Cerebellar nuclear complex (tissue), 1 donor: ENCODE results near the gene PRR5L.

Experiments used
- DNase-seq, 2 experiments: peaks; one replicate each; lab custom pipeline; 2025; lab: John Stamatoyannopoulos, UW

Gene PRR5L

DNA sequence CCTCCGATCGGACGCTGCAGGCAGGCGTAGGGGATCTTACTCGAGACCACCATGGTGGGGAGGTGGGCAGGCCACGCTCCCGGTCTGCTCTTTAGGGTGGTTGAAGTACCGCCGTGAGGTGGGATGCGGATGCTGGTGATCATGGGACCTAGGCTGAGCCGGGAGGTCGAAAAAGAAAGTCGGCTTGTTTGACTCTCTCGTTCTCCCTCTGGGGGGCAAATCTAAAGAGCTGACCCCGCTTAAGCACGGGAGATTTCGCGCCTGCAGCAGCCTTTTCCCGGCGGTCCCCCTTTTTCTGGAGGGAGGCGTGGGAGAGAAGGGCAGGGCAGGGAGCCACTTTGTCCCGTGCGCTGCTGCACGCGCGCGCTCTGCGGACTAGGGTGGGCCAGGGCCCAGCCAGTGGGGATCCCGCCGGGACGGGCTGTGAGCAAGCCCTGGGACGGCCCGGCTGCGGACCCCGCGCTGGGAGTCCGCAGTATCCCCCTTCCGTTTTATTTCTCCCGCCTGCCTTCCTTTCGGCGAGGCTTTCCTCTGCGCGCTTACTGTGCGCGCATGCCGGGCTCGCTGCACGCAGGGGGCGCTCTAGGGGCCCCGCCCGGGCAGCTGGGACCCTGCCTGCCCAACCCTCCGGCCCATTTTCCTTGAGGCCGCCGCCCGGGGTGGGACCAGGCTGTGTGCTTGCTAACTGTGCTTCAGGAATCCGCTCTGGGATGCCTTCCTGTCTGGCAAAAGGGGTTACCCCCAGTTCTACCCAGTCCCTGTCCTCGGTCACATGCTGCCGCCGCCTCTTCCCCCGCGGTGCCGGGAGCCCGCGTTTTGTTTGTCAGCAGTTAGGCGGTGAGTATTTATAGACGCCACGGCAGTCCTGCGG, 81.0 kb downstream of the PRR5L start:
- DNase-seq, result no peak

DNA sequence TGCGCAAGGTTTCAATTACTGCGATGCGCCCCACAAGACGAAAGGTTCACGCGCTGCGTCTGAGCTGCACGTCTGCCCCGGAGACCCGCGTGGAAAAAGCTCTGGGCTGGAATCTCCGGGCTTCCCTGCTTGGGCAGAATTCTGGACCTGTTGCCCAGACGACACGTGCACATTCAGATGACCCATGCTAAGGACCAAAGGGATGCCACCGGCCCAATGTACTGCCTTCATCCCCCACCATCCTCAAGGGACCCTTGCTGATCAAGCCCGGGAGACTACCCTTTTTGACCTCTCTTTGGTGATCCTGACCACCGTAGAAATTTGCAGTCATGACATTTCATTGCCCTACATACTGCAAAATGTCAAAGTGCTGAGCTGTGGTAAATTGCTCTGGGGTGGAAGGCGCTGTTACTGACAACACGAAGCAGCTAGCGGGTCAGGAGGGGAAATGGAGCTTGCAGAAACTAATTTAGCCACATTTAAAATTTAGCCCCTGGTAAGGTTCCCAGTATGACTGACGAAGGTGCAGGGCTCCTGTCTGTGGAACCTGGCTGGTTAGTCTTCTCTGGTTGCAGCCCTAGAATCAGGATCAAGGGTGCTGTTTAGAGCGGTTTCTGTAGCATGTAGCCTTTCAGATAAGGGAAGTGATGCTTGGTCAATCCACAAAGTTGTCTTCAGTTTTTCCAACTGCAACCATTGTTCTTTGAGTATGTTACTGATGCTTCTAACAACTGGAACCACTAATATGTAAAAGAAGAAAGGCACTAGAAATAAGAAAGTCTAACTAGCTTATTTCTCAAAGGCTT, 81.9 kb downstream of the PRR5L start:
- no peak for DNase-seq

DNA sequence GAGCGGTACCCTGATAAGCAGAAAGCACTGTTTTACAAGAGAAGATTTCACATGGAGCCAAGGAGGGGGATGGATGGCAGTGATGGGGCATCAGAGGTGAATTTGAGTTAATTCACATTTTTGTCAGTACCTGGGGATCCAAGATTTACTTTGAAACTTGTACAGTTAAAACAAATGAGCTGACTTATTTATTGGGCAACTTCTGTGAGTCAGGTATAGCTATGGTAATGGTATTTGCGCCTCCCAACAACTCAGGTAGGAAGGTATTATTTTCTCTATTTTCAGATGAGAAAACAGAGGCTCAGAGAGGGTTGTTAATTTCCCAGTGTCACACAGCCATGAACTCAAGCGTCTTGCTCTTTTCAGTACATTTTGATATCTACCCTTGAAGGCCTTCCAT, 83.6 kb downstream of the PRR5L start:
- DNase-seq, result no peak

DNA sequence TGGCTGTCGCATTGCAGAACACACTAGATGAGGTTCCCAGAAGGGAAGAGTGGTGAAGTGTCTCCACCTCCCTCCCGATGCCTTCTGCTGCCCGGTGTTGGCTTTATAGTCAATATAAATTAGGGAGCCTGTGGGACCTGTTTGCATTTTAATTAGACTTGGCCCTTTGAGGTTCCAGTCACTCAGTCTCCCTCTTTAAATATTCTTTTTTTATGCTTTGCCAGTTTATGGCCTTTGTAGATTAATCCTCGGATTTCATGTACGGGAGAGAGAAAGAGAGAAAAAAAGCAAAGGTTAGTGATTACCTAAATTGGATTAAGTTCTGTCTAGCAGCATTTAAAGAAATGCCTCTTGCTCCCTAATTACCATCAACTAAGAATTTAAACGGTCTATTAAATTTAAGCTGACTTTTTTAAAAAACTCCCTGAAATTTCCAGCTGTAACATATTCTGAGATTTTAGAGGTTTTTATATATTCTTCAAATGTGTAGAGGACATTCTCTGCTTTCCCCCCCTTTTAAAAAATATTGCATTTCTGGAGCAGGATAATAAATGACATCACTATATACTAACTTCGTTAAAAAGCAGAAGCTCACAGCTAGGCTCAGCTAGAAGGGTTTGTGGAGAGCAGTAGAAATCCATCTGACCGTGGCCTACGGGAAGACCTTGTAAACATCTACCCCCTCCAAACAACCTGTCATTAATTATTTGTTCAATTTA, 84.4 kb downstream of the PRR5L start:
- DNase-seq, result no peak

- DNase-seq, result no peak
Observed at GRCh38 chr11:36381015-36381360, 84.9 kb downstream of the PRR5L start.

DNA sequence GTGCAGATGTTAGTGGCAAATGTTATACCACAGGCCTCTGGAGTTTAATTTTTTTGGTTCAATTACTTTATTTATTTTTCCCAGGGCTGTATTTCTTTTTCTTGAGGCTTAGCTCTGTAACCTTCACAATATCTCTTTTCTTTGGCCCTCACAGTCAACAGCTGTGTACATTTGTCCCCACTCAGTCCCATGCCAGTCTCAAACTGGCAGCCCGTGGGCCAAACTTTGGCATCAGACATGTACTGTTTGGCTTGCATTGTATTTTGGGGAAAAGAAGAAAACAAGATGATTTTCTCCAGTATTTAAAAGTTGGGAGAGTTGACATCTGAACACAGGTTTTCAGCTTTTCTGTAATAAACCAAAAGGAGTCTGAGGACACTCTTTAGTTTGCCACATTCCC, 87.1 kb downstream of the PRR5L start:
- DNase-seq, result no peak

- no peak for DNase-seq
Observed at GRCh38 chr11:36385121-36385970, 89.3 kb downstream of the PRR5L start.

- no peak for DNase-seq
Observed at GRCh38 chr11:36386411-36386810, 90.3 kb downstream of the PRR5L start.

DNA sequence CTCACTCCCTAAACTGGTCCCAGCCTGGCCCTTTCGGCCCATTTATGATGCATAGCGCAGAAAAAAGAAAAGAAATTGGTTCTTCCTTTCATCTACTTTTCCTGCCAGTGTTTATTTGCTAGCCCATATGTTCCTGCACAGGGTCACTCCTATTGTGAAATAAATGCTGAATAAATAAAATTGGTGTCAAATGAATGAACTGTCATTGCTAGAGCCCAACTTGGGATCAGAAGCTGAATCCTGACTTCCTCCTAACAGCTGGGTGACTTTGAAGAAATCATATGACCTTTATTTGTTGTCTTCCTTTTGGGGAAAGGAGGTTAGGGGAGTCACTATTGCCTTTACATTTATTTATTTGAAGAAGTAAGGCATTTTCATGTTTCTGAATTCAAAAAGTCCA, 92.0 kb downstream of the PRR5L start:
- DNase-seq, result no peak

DNA sequence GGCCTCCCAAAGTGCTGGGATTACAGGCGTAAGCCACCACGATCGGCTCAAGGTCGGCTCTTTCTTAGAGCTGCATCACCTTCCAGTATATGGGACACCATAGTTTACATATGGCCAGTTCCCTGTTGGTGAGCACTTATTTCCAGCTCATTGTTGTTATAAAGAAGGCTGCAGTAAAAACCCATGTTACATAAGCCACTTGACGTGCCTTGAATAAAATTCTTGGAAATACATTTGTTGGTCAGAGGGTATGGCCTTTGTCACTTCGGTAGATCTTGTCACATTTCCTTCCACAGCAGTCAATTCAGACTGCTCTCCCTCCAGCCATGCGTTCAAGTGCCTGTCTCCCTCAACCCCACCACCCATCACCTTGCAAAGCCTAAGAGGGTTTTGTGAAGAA, 92.9 kb downstream of the PRR5L start:
- DNase-seq, result no peak

GRCh38 chr11:36389811-36390210, 93.7 kb downstream of the PRR5L start:
- DNase-seq, result no peak

- DNase-seq, result no peak
Observed at GRCh38 chr11:36390963-36391471, 94.9 kb downstream of the PRR5L start.

DNA sequence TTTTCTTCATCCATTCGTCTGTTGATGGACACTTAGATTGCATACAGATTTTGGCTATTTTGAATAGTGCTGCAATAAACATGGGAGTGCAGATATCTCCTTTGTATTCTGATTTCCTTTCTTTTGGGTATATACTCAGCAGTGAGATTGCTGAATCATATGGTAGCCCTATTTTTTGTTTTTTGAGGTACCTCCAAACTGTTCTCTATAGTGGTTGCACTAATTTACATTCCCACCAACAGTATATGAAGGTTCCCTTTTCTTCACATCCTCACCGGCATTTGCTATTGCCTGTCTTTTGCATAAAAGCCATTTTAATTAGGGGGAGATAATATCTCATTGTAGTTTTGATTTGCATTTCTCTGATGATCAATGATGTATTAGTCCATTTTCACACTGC, 96.1 kb downstream of the PRR5L start:
- no peak for DNase-seq

DNA sequence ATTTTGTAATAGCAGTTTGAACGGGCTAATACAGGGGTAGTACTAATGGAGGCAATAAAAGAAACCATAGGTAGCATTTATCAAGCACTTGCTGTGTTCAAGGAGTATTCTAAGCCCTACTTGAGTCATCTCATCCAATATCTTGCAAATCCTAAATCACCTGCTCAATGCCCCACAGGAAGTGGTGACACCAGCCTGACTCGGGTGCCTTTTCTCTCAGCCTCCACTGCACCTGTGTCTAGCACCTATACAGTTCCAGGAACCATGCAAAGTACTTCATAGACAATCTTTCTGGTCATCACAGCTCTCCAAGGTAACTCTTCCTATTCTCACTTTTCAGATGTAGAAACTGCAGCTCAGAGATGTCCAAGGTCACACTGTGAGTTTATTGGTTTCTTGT, 98.0 kb downstream of the PRR5L start:
- DNase-seq, result no peak

DNA sequence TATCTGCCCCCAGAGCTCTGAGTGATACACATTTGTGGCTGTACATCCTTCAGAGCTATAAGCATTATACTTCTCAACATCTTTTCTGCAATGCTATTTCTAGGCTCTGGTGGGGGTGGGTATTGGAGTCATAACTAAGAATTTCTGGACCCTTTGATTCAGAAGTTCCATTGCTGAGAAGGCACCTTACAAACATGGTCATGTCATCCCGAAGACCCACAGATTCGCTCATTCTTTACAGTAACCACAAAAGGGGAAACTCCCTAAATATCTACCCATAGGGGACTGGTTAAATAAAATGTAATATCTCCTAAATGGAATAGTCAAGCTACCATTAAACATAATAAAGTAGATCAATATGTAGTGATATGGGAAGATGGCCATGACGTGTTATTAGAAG, 98.8 kb downstream of the PRR5L start:
- DNase-seq, result no peak

DNA sequence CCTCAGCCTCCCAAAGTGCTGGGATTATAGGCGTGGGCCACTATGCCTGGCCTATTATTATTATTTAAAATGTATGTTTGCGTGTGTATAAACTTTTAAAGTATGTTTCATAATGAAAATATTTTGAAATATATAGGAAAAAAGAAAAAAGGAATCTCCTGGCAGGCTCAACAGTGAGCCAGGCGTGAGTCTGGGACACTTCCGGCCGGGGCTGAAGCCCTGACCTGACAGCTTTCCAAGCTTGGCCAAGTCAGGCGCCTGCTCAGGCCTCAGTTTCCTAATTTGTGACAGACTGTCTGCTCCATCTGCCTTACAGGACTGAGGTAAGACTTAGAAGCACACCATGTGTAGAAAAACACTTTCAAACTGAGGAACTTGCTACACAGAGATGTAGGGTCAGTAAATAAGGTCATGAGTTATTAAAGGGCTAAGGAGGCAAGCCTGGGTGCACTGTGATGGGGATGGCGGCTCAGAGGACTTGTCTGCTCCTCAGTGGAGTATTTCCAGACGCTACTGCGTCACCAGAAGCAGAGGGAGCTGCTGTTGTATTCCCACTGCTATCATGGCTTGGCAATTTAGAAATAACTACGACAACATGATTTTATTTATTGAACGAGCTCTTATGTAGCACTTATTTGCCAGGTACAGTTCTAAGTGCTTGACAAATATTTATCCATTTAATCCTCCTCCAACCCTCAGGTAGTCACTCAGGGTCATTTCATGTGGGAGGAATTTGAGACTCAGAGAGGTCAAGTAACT, 100.1 kb downstream of the PRR5L start:
- DNase-seq, result no peak

DNA sequence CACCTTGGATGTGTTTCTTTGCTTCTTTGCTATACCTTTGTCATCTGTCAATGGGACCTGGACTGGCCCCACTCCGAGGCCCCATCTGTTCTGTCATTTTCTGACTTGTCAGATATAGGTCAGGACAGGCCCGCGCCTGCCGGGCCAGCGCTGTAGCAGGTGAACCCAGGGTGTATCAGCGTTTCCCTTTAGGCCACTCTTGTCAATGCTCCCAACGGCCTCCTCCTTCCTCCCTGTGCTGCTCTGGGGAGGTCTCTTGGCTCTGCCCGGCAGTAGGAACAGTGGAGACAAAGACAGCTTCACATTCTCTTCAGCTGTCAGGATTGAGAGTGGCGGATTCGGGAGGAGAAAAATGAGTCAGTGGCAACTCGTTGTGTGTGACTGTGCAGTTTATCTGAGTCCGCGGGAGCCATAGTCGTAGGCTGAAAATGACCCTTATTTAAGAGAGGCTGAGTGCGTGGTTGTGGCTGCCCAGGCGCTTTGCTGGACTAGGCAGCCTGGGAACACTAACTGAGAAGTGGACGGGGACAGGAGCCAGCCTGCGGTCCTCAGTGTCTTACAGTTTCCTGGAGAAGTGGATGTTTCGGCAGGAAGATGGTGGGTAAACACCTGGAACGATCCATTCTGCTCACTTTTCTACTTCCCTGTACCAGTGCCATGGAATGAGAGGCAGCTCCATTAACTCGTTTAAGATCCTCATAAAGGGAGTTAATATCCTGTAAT, 102.3 kb downstream of the PRR5L start:
- peak; percentile 28 to 37 for DNase-seq

DNA sequence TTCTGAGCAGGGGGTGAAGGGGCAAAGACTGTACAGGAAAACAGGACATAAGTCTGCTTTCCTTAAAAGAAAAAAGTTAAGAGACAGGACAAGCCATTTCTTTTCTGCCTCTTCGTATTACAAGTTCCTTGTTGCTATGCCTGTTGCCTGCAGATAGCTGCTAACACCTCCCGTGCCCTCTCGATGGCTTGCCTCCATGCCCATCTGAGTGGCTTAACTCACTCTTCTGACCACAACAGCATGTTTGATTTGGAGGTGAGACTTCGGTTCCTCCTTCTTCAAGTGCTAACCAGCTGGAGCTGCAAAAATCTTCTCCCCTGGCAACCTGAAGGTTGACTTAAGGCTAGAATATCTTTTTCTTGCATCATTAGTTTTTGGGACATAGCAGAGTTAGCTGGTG, 103.1 kb downstream of the PRR5L start:
- no peak for DNase-seq

GRCh38 chr11:36399745-36400144, 103.7 kb downstream of the PRR5L start:
- DNase-seq, result no peak
